K562 (cell line): ENCODE measurements around the gene BAIAP2L2. TPM values are rescaled to one million over a fixed set of nuclear protein-coding genes. Genes with fewer than 3 reads are reported as not detected.

Experiments
- MXI1 ChIP-seq: IDR thresholded peaks from 2 replicates; pipeline ENCODE4 v1.6.1; 2011; ENCODE audit warnings: low read depth, mild to moderate bottlenecking, improper control_type of control experiment, low read length
- ZNF121 ChIP-seq: sonication (generic); formaldehyde crosslinking; conservative IDR thresholded peaks from 2 replicates; pipeline ENCODE4 v1.8.0; 2022; ENCODE audit warnings: missing genetic modification reagents
- ZNF224 ChIP-seq: sonication (generic); formaldehyde crosslinking; IDR thresholded peaks from 2 replicates; pipeline ENCODE4 v1.8.0; 2022; ENCODE audit warnings: mild to moderate bottlenecking, missing genetic modification reagents
- ZNF239 ChIP-seq: fragments of 250-450 bp; sonication (Bioruptor Pico); IDR thresholded peaks from 2 replicates; pipeline ENCODE4 v1.4.0; 2020; ENCODE audit warnings: mild to moderate bottlenecking
- ZNF507 ChIP-seq: conservative IDR thresholded peaks from 2 replicates; pipeline ENCODE4 v1.6.1; 2017; ENCODE audit warnings: missing genetic modification characterization, missing compliant biosample characterization
- ZNF780A ChIP-seq: fragments of 250-450 bp; sonication (Bioruptor Pico); IDR thresholded peaks from 2 replicates; pipeline ENCODE4 v1.5.0; 2021; ENCODE audit warnings: mild to moderate bottlenecking
- polyA plus RNA-seq, 8 experiments: library from polyadenylated mRNA; depleted of rRNA in 4 of 8; stranded (reverse) in 5 of 8; unstranded in 3 of 8; fragments of >200 nt; fragmentation: Nextera tagmentation in 2 of 8; fragmentation: Illumina TruSeq in 1 of 8; extraction: Ambion mirVana in 2 of 8; extraction: Trizol in 1 of 8; gene quantifications; 2 replicates each; pipeline versions ENCODE4 v1.2.1 to v1.2.3, GENCODE V29; 2011 to 2014; ENCODE audit warnings: inconsistent platforms in 1 of 8, missing spikeins in 1 of 8
- total RNA-seq, 7 experiments: library from RNA; depleted of rRNA in 6 of 7; stranded (reverse); fragments of >200 nt in 6 of 7; fragmentation: Illumina TruSeq in 2 of 7; extraction: Trizol in 2 of 7; gene quantifications; 2 replicates each; pipeline versions ENCODE4 v1.2.1 to v1.2.3, GENCODE V29; 2011 to 2021; ENCODE audit warnings: low replicate concordance in 1 of 7
- TF ChIP-seq, protein P1 (sequence below): IDR thresholded peaks from 2 replicates; pipeline ENCODE4 v1.6.1; 2016; ENCODE audit warnings: missing genetic modification characterization, missing compliant biosample characterization
- TF ChIP-seq, protein P2 (sequence below), 2 experiments: fragments of 450-650 bp in 1 of 2; sonication (generic) in 1 of 2; formaldehyde crosslinking in 1 of 2; IDR thresholded peaks in 1 of 2; conservative IDR thresholded peaks in 1 of 2; 2 replicates each; pipeline versions ENCODE4 v1.6.1 to v1.8.1; 2016 to 2023; ENCODE audit warnings: mild to moderate bottlenecking in 2 of 2, moderate library complexity in 2 of 2, inconsistent platforms in 1 of 2, missing genetic modification reagents in 1 of 2

The BAIAP2L2 gene
- total and polyA plus RNA-seq, 9 of the 15 experiments (the other 6 are each of a cell fraction or from before 2014, with no cell fraction given), result 0.04 to 0.22 (median 0.07) TPM; not detected in 4

DNA sequence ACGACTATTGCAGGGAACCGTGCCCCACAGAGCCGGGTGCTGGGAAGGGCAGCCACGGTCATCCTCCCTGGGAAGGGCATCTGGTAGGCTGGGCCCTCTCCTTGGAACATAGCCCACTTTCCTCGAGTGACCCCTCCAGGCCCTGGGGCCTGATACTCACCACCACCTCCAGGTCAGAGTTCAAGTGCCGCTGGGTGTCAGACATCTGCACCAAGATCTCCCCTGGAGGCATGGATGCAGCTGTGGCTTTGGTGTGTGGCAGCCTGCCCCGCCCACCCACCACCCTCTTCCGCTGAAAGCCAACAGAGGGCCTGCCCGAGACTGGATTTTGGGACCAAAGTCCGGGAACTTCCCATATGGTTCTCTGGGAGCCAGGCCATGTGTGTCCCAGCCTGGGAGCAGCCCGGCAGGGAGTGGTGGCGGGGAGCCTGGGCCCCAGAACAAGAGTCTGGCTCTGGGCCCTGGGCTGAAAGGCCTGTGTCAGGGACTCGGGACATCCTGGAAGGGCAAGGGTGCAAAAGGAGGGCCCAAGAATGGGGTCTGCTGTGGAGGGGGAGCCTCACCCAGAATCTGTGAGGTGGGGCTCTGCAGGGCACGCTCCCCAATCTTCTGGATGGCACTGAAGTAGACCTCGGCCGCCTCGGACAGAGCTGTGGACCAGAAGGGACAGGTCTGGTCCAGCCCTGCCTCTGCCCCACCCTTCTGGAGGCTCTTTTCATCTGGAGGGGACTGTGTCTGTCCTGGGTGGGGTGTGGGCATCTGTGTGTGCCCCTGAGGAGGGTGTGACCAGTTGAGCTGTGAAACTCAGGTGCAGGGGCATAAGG is 2.6 kb downstream of the BAIAP2L2 start (continued):
- TF ChIP-seq, protein P1, sequence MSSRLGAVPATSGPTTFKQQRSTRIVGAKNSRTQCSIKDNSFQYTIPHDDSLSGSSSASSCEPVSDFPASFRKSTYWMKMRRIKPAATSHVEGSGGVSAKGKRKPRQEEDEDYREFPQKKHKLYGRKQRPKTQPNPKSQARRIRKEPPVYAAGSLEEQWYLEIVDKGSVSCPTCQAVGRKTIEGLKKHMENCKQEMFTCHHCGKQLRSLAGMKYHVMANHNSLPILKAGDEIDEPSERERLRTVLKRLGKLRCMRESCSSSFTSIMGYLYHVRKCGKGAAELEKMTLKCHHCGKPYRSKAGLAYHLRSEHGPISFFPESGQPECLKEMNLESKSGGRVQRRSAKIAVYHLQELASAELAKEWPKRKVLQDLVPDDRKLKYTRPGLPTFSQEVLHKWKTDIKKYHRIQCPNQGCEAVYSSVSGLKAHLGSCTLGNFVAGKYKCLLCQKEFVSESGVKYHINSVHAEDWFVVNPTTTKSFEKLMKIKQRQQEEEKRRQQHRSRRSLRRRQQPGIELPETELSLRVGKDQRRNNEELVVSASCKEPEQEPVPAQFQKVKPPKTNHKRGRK (tag), result no peak
- no peak for TF ChIP-seq ZNF239 (CRISPR knock-in tag)
- TF ChIP-seq ZNF224 (CRISPR knock-in tag), result no peak
- no peak for TF ChIP-seq ZNF121
- no peak for TF ChIP-seq ZNF507 (tag)
- no peak for TF ChIP-seq MXI1
- TF ChIP-seq, protein P2, sequence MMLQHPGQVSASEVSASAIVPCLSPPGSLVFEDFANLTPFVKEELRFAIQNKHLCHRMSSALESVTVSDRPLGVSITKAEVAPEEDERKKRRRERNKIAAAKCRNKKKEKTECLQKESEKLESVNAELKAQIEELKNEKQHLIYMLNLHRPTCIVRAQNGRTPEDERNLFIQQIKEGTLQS (IDR thresholded peaks at IDR 0.05), result no peak
- TF ChIP-seq, protein P2 (CRISPR knock-in tag; conservative IDR thresholded peaks at IDR 0.05), result no peak
- TF ChIP-seq ZNF780A (CRISPR knock-in tag), result no peak
